COR-L47 (cell line): ENCODE measurements around the gene SULT2B1.
"Not testable (repeated sequence)": the region's sequence is repeated elsewhere in the genome, so short reads cannot be mapped to it uniquely, and the experiment has no call there.

Experiments used
- DNase-seq: peaks from one replicate; lab custom pipeline; 2025; lab: John Stamatoyannopoulos, UW

The SULT2B1 gene

DNA sequence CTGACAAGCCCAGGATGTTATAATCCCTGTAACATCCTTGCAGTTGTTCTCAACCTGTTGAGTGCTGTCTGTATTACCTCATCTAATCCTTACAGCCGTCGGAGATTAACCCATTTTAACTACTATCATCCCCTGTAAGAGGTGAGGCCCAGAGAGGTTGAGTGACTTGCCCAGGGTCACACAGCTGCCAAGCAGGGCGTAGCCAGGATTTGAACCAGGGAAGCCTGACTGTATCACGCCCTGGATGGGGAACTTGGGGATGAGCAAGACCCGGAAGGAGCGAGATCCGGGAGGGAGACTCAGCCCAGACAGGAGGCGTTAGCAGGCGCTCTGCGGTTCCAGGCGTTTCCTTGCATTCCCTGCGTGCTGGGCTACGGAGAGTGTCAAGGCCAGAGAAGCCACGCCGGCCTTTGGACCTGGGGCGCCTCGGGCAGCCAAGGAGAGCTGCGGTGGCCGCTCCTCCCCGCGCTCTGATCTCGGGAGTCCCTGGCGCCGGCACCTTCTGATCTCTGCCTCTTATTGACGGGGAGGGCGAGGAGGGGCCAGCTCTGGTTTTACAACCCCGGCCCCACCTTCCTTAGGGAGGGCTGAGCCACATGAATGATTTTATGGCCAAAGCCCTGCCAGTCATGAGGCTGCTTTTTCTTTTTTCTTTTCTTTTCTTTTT lies 6.2 kb downstream of the SULT2B1 start:
- DNase-seq: no peak

DNA sequence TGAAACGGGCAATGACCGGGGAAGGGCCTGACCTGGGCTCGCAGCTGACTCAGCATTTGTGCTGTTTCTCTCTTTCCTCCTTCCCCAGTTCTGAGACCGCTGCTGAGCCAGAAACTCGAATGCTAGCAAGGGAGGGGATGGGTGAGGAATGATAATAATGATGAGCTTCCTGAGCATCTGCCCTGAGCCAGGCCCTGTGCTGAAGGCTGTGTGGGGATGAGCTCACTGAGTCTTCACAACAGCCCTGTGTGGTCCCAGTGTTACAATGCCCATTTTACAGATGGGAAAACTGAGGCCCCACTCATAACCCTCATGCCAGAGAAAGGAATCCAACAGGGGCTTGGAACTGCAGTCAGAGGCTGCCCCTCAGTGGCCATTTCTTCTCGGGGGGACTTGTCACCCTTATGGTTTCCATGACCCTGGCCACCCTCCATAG lies 8.1 kb downstream of the SULT2B1 start:
- no peak for DNase-seq

- no peak for DNase-seq
These were observed 9.4 kb downstream of the SULT2B1 start for GRCh38 chr19:48561412-48561811.

DNA sequence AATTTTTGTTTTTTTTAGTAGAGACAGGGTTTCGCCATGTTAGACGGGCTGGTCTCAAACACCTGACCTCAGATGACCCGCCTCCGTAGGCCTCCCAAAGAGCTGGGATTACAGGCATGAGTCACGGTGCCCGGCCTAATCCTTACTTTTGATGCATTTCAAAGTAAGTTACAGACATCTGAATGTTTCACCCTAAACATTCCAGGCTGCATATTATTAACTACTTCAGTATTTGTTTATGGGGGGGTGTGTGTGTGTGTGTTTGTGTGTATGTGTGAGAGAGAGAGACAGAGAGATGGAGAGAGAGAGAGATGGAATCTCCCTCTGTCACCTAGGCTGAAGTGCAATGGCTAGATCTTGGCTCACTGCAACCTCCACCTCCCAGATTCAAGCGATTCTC lies 13.1 kb downstream of the SULT2B1 start:
- no peak for DNase-seq

DNA sequence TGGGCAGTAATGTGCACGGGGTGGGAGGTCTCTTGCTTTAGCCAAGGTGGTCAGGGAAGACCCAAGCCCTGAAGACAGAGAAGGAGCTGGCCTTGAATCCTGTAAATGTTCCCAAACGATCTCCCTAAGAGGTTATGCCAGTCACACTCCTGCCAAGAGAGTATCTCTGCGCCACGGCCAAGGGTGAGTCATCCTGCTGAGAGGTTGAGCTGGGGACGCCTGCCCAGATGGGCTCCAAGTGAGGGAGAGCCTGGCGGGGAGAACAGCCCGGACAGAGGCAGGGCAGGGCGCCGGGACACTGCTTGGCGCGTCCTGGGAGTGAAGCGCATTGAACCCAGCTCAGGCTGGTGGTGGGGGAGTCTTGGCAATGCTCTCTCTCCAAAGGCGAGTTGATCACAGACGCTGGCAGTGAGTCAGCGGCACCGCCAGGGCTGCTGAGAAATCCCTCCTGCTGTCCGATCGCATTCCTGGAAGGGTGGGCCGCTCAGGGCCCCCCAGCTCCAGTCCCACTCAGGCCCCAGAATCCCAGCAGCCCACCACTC lies 16.4 kb downstream of the SULT2B1 start:
- DNase-seq: no peak

DNA sequence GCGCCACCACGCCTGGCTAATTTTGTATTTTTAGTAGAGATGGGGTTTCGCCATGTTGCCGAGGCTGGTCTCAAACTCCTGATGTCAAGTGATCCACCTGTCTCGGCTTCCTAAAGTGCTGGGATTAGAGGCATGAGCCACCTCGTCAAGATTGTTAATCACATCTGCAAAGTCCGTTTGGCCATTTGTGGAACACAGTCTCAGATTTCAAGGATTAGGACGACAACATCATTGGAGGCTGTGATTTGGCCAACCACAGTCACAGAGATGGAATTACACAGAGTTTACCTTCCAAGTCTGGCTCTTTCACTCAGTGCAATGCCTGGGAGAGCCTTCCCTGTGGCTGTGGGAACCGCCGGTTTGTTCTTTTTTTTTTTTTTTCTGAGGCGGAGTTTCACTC lies 17.8 kb downstream of the SULT2B1 start:
- DNase-seq: no peak

- no peak for DNase-seq
These were observed 19.6 kb downstream of the SULT2B1 start for GRCh38 chr19:48571378-48572162.

DNA sequence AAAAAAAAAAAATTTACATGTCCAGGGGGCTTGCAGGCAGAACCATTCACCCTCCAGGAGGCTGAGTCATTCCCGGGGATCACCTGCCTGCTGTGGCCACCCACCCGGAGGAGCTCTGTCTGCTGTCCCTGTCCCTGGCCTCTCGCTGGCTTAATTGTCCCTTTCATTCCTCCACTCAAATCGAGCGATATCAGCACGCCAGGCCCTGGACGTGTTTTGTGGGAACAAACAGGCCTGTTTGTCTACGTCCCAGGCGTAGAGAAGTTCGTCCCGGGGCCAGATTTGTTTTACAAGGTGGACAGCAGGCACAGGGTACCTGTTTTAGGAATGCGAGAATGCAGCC lies 21.2 kb downstream of the SULT2B1 start:
- no peak for DNase-seq

GRCh38 chr19:48575931-48576622 lies 24.1 kb downstream of the SULT2B1 start:
- DNase-seq: no peak

DNA sequence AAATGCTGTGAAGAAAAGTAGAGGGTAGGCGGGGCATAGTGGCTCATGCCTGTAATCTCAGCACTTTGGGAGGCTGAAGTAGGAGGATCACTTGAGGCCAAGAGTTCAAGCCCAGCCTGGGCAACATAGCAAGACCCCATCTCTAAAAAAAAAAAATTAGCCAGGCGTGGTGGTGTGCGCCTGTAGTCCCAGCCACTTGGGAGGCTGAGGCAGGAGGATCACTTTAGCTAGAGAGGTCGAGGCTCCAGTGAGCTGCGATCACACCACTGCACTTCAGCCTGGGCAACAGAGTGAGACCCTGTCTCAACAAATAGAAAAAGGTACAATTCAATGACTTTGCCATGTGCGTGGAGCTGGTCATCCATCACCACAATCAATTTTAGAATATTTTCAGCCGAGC lies 25.9 kb downstream of the SULT2B1 start:
- DNase-seq: not testable (repeated sequence)

DNA sequence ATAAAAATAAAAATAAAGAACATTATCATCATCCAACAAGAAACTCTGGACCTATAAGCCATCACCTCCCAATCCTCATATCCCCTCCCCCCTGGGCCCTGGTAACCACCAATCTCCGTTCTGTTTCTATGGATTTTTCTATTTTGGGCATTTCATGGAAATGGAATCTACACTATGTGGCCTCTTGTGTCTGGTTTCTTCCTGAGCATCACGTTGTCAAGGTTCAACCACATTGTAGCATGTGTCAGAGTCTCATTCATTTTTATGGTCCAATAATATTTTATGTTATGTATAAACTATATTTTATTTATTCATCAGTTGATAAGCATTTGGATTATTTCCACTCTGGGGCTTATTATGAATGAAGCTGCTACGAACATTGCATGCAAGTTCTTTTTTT lies 26.9 kb downstream of the SULT2B1 start:
- DNase-seq: no peak

- no peak for DNase-seq
These were observed 30.2 kb downstream of the SULT2B1 start for GRCh38 chr19:48582168-48582567.

- DNase-seq: no peak
These were observed 35.4 kb downstream of the SULT2B1 start for GRCh38 chr19:48587387-48587786.

DNA sequence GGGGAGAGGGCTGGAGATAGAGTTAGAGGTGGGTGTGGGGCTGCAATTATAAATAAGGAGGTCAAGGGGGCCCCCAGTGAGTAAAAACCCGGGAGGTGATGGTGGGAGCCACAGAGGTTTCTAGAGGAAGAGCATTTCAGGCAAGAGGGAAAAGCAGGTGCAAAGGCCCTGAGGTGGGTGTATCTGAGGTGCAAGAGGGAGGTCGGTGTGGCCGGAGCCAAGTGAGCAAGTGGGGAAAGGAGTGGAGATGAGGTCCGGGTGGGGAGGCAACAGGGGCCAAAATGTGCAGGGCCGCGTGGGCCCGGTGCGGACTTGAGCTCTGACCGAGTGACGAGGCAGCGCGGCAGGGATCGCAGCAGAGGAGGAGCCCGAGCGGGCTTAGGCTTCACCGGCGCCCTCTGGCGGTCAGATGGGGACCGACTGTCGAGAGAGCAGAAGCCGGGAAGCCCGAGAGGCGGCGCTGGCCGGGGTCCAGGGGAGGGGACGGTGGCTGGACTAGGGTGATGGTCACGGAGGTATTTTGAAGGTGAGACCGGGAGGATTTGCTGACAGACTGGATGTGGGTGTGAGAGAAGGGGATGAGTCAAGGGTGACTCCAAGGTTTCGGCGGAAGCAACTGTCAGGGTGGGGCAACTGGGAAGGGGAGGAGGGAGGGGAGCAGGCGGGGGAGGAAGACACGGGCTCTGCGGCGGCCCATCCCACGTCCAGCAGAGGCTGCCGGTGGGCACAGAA lies 36.9 kb downstream of the SULT2B1 start:
- DNase-seq: peak; percentile 89

DNA sequence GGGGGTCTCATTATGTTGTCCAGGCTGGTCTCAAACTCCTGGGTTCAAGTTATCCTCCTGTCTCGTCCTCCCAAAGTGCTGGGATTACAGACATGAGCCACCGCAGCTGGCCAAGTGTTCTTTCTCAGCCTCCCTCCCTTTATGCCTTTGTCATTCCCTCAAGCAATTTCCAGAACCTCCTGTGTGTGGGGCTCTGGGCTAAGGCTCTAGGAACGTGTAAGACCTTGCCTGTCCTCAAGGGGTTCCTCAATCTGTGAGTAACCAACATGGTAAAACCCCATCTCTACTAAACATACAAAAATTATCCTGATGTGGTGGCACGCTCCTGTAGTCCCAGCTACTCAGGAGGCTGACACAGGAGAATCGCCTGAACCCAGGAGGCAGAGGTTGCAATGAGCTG lies 39.0 kb downstream of the SULT2B1 start:
- DNase-seq: no peak

GRCh38 chr19:48595171-48595570 lies 43.2 kb downstream of the SULT2B1 start:
- DNase-seq: no peak

DNA sequence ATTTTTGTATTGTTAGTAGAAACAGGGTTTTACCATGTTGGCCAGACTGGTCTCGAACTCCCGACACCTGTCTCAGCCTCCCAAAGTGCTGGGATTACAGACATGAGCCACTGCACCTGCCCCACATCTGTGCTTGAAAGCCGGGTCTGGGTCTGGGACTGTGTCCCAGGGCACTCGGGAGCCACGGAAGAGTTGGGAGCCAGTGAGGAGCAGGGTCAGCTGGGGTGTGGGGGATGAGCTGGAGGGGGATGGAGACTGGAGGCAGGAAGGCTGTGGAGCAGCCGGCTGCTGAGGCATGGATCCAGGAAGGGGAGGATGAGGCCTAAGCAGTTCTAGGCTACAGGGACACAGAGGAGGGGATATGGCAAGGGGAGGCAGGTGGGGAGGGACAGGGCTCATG lies 43.9 kb downstream of the SULT2B1 start:
- DNase-seq: no peak

DNA sequence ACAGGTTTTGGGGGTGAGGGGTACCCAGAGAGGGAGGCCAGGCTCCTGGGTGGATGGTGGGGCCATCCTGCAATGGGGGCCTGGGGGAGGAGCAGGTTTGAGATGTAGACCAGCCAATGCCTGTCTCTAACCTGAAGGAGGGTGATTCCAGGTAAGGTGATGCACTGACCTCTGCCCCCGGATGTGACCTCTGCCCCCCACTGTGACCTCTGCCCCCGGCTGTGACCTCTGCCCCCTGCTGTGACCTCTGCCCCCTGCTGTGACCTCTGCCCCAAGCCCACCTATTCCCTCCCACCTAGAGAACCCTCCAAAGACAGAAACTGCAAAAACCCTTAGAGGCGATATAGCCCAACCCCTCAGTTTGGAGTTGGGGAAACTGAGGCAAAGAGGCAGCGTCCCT lies 44.3 kb downstream of the SULT2B1 start:
- no peak for DNase-seq

- no peak for DNase-seq
These were observed 44.9 kb downstream of the SULT2B1 start for GRCh38 chr19:48596679-48597465.

DNA sequence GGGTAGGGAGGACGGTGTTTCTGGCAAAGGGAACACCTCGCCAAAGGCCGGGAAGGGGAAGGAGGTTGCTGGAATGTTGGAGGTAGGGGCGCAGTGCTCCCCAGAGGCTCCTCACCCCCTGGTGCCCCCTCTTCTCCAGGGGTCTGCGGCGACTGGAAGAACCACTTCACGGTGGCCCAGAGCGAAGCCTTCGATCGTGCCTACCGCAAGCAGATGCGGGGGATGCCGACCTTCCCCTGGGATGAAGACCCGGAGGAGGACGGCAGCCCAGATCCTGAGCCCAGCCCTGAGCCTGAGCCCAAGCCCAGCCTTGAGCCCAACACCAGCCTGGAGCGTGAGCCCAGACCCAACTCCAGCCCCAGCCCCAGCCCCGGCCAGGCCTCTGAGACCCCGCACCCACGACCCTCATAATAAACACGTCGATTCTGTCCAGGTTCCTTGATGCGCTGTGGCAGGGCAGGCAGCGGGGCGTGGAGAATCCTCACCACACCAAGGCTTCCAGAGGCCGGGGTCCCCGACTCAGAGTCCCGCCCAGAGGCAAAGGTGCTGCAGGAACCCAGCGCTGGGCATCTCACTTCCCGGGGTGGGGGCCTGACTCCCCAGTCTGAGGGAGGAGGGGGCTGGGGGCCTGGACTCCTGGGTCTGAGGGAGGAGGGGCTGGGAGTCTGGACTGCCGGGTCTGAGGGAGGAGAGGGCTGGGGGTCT lies 47.2 kb downstream of the SULT2B1 start:
- no peak for DNase-seq
